GM18526 (cell line): ENCODE data around the gene TSPAN1.

ENCODE experiments used
- POLR2A ChIP-seq: IDR thresholded peaks from 3 replicates; pipeline ENCODE4 v1.6.1; 2011; ENCODE audit not compliant: insufficient read length; ENCODE audit errors: extremely low read depth

The TSPAN1 gene

GRCh38 chr1:46174448-46175231 is at the start of gene TSPAN1:
TSS of gene TSPAN1 (plus strand) at chr1:46175087. CDS start at chr1:46181108, 6,021 bp downstream.
- no peak for TF ChIP-seq POLR2A

GRCh38 chr1:46128344-46128743 is 46.5 kb upstream of the TSPAN1 start:
- TF ChIP-seq POLR2A, result no peak

GRCh38 chr1:46130121-46130520 is 44.8 kb upstream of the TSPAN1 start:
- TF ChIP-seq POLR2A, result no peak

GRCh38 chr1:46130606-46131005 is 44.3 kb upstream of the TSPAN1 start:
- TF ChIP-seq POLR2A, result no peak

- TF ChIP-seq POLR2A, result no peak
These were observed 43.8 kb upstream of the TSPAN1 start for GRCh38 chr1:46131093-46131492.

GRCh38 chr1:46131712-46132528 is 43.0 kb upstream of the TSPAN1 start:
- no peak for TF ChIP-seq POLR2A

- peak; percentile 99 for TF ChIP-seq POLR2A
These were observed 42.2 kb upstream of the TSPAN1 start, which contains the start of gene PIK3R3 for GRCh38 chr1:46132529-46133180. TSS of gene PIK3R3 (minus strand) at chr1:46132629. CDS start at chr1:46131952, 677 bp downstream.

GRCh38 chr1:46133181-46133658 is 41.7 kb upstream of the TSPAN1 start:
- TF ChIP-seq POLR2A, result peak; percentile 43

- TF ChIP-seq POLR2A, result no peak
These were observed 41.0 kb upstream of the TSPAN1 start for GRCh38 chr1:46133781-46134350.

- no peak for TF ChIP-seq POLR2A
These were observed 40.1 kb upstream of the TSPAN1 start for GRCh38 chr1:46134660-46135331.

GRCh38 chr1:46136711-46137110 is 38.2 kb upstream of the TSPAN1 start:
- TF ChIP-seq POLR2A, result no peak

GRCh38 chr1:46137916-46138315 is 37.0 kb upstream of the TSPAN1 start:
- TF ChIP-seq POLR2A, result no peak

GRCh38 chr1:46148318-46148717 is 26.6 kb upstream of the TSPAN1 start:
- TF ChIP-seq POLR2A, result no peak

- no peak for TF ChIP-seq POLR2A
These were observed 24.8 kb upstream of the TSPAN1 start for GRCh38 chr1:46150085-46150484.

- no peak for TF ChIP-seq POLR2A
These were observed 22.9 kb upstream of the TSPAN1 start for GRCh38 chr1:46152016-46152415.

GRCh38 chr1:46153228-46153627 is 21.7 kb upstream of the TSPAN1 start:
- no peak for TF ChIP-seq POLR2A
